ENCODE data around the gene MIOX. TPM values are rescaled to one million over a fixed set of nuclear protein-coding genes. Genes with fewer than 3 reads are reported as not detected.
"Not testable (repeated sequence)": the region's sequence is repeated elsewhere in the genome, so short reads cannot be mapped to it uniquely, and the experiment has no call there.

The MIOX gene
- total RNA-seq, 4 donors from 2014 or later, result 2.1 to 11.3 (median 4.7) TPM

- Histone ChIP-seq H3K36me3 (peaks cover 12 to 25% of the 10 kb centered on the region in 2 donors), H3K4me1 (no peaks in the 10 kb centered on the region), H3K27ac (no peak overlapping the region), H3K27me3 (no peaks in the 10 kb centered on the region), H3K4me3 (replicated peaks in 1 of 3) (no peak overlapping the region), H3K9me3 (no peaks in the 10 kb centered on the region)
- intact Hi-C loops (cut with DNase I), result no loop called here
- WGBS, 2 donors, result 82 to 91% methylated on average over 10 to 16 of the region's 16 CpGs
- no peak for TF ChIP-seq POLR2A (IDR thresholded peaks at IDR 0.05)
- TF ChIP-seq, protein P1, sequence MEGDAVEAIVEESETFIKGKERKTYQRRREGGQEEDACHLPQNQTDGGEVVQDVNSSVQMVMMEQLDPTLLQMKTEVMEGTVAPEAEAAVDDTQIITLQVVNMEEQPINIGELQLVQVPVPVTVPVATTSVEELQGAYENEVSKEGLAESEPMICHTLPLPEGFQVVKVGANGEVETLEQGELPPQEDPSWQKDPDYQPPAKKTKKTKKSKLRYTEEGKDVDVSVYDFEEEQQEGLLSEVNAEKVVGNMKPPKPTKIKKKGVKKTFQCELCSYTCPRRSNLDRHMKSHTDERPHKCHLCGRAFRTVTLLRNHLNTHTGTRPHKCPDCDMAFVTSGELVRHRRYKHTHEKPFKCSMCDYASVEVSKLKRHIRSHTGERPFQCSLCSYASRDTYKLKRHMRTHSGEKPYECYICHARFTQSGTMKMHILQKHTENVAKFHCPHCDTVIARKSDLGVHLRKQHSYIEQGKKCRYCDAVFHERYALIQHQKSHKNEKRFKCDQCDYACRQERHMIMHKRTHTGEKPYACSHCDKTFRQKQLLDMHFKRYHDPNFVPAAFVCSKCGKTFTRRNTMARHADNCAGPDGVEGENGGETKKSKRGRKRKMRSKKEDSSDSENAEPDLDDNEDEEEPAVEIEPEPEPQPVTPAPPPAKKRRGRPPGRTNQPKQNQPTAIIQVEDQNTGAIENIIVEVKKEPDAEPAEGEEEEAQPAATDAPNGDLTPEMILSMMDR (IDR thresholded peaks at IDR 0.05), result no peak
- no peak for DNase-seq
Observed at GRCh38 chr22:50516891-50517290, 30.2 kb downstream of the MIOX start.

- H3K4me3 ChIP-seq (replicated peaks in 1 of 3), result no peak overlapping the region
- H3K27ac ChIP-seq, result no peak overlapping the region
- H3K36me3 ChIP-seq, result peaks cover 19 to 33% of the 10 kb centered on the region in 2 donors
- no peaks in the 10 kb centered on the region for H3K9me3 ChIP-seq
- no peak for DNase-seq
- no peaks in the 10 kb centered on the region for H3K4me1 ChIP-seq
- TF ChIP-seq, protein P1 (IDR thresholded peaks at IDR 0.05), result no peak
- H3K27me3 ChIP-seq, result no peaks in the 10 kb centered on the region
- intact Hi-C loops (cut with DNase I), result no loop called here
- 88 to 95% methylated on average over 3 to 17 of the region's 20 CpGs for WGBS, 2 donors
Observed at GRCh38 chr22:50517495-50518260, 31.0 kb downstream of the MIOX start.

DNA sequence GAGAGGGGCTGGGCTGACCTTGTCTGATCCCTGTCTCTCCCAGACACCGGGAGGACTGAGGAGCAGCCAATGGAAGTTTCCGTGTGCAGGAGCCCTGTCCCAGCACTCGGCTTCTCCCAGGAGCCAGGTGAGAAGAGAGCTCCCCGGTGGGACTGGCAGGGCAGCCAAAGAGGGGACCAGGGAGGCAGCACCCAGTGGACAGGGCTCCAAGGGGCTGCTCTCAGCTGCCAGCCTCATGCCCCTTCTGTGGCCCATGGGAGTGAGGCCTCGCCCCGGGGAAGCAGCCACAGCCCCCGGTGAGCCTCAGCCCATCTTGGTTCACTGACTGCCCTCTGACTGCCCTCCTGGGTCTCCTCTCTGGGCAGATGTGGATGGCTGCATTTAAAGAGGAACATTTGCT, 31.9 kb downstream of the MIOX start:
- no peak overlapping the region for H3K4me3 ChIP-seq (replicated peaks in 1 of 3)
- intact Hi-C loops (cut with DNase I), result no loop called here
- H3K27me3 ChIP-seq, result no peaks in the 10 kb centered on the region
- H3K4me1 ChIP-seq, result no peaks in the 10 kb centered on the region
- no peak for TF ChIP-seq POLR2A (IDR thresholded peaks at IDR 0.05)
- TF ChIP-seq, protein P1 (IDR thresholded peaks at IDR 0.05), result no peak
- peaks cover 29 to 42% of the 10 kb centered on the region in 2 donors for H3K36me3 ChIP-seq
- 100% methylated on average over 1 to 3 of the region's 7 CpGs for WGBS, 2 donors
- no peak overlapping the region for H3K27ac ChIP-seq
- DNase-seq, result no peak
- H3K9me3 ChIP-seq, result no peaks in the 10 kb centered on the region

GRCh38 chr22:50519151-50519550, 32.5 kb downstream of the MIOX start:
- no peaks in the 10 kb centered on the region for H3K27me3 ChIP-seq
- no peak for TF ChIP-seq POLR2A (IDR thresholded peaks at IDR 0.05)
- TF ChIP-seq, protein P1 (IDR thresholded peaks at IDR 0.05), result no peak
- H3K9me3 ChIP-seq, result no peaks in the 10 kb centered on the region
- intact Hi-C loops (cut with DNase I), result no loop called here
- no peak for DNase-seq
- peaks cover 29 to 45% of the 10 kb centered on the region in 2 donors for H3K36me3 ChIP-seq
- H3K4me3 ChIP-seq (replicated peaks in 1 of 3), result no peak overlapping the region
- WGBS, 2 donors, result 97 to 98% methylated on average over 5 to 7 of the region's 8 CpGs
- no peak overlapping the region for H3K27ac ChIP-seq
- H3K4me1 ChIP-seq, result peaks cover 0 to under 1% of the 10 kb centered on the region in 2 donors

GRCh38 chr22:50520184-50520583, 33.5 kb downstream of the MIOX start:
- peaks cover 7 to 10% of the 10 kb centered on the region in 2 donors for H3K4me1 ChIP-seq
- intact Hi-C loops (cut with DNase I), result loop anchor here (5.0 kb wide), 1 partner anchor 62 kb away; the partner anchor contains the start of gene CHKB
- H3K27ac ChIP-seq; H3K9me3 ChIP-seq; H3K4me3 ChIP-seq (replicated peaks in 1 of 3); H3K27me3 ChIP-seq; DNase-seq: not testable (repeated sequence)
- 98% methylated on average over 8 of the region's 8 CpGs for WGBS, 2 donors
- H3K36me3 ChIP-seq, result peaks cover 29 to 45% of the 10 kb centered on the region in 2 donors
